ENCODE data around the gene CMTR1. TPM values are rescaled to one million over a fixed set of nuclear protein-coding genes. Genes with fewer than 3 reads are reported as not detected.

Gene CMTR1
- total RNA-seq, 1 donor from 2014 or later = 44.5 TPM

GRCh38 chr6:37522836-37523235, 89.8 kb downstream of the CMTR1 start:
- DNase-seq (ENCODE audit: extremely low spot score, unreplicated experiment) = no peak
- Mint-ChIP-seq H3K4me3 (ENCODE audit: unreplicated experiment) (no peak overlapping the region), H3K27me3 (ENCODE audit: unreplicated experiment) (peaks cover 3% of the 10 kb centered on the region), H3K9me3 (ENCODE audit: unreplicated experiment) (no peaks in the 10 kb centered on the region), H3K4me1 (ENCODE audit: unreplicated experiment) (peaks cover 16% of the 10 kb centered on the region), H3K27ac (ENCODE audit: unreplicated experiment) (no peak overlapping the region), H3K36me3 (ENCODE audit: unreplicated experiment) (no peaks in the 10 kb centered on the region)
- TF ChIP-seq CTCF (IDR thresholded peaks at IDR 0.05) = no peak

GRCh38 chr6:37523412-37523811, 90.4 kb downstream of the CMTR1 start:
- H3K27ac Mint-ChIP-seq (ENCODE audit: unreplicated experiment) = no peak overlapping the region
- H3K4me1 Mint-ChIP-seq (ENCODE audit: unreplicated experiment) = peaks cover 16% of the 10 kb centered on the region
- DNase-seq (ENCODE audit: extremely low spot score, unreplicated experiment) = no peak
- peaks cover 3% of the 10 kb centered on the region for H3K27me3 Mint-ChIP-seq (ENCODE audit: unreplicated experiment)
- TF ChIP-seq CTCF (IDR thresholded peaks at IDR 0.05) = no peak
- no peak overlapping the region for H3K4me3 Mint-ChIP-seq (ENCODE audit: unreplicated experiment)
- H3K36me3 Mint-ChIP-seq (ENCODE audit: unreplicated experiment) = no peaks in the 10 kb centered on the region
- no peaks in the 10 kb centered on the region for H3K9me3 Mint-ChIP-seq (ENCODE audit: unreplicated experiment)

GRCh38 chr6:37524025-37524969, 91.3 kb downstream of the CMTR1 start:
- Mint-ChIP-seq H3K27ac (ENCODE audit: unreplicated experiment) (no peak overlapping the region), H3K4me3 (ENCODE audit: unreplicated experiment) (no peak overlapping the region)

GRCh38 chr6:37524970-37525318, 91.9 kb downstream of the CMTR1 start:
- Mint-ChIP-seq H3K27me3 (ENCODE audit: unreplicated experiment) (peaks cover 3% of the 10 kb centered on the region), H3K4me1 (ENCODE audit: unreplicated experiment) (peaks cover 16% of the 10 kb centered on the region), H3K4me3 (ENCODE audit: unreplicated experiment) (no peak overlapping the region), H3K27ac (ENCODE audit: unreplicated experiment) (no peak overlapping the region), H3K9me3 (ENCODE audit: unreplicated experiment) (no peaks in the 10 kb centered on the region), H3K36me3 (ENCODE audit: unreplicated experiment) (no peaks in the 10 kb centered on the region)
- no peak for DNase-seq (ENCODE audit: extremely low spot score, unreplicated experiment)
- no peak for TF ChIP-seq CTCF (IDR thresholded peaks at IDR 0.05)

More at GRCh38 chr6:37524025-37524969, 91.3 kb downstream of the CMTR1 start:
- no peak for DNase-seq (ENCODE audit: extremely low spot score, unreplicated experiment)
- peaks cover 3% of the 10 kb centered on the region for H3K27me3 Mint-ChIP-seq (ENCODE audit: unreplicated experiment)
- H3K9me3 Mint-ChIP-seq (ENCODE audit: unreplicated experiment) = no peaks in the 10 kb centered on the region
- peaks cover 16% of the 10 kb centered on the region for H3K4me1 Mint-ChIP-seq (ENCODE audit: unreplicated experiment)
- no peaks in the 10 kb centered on the region for H3K36me3 Mint-ChIP-seq (ENCODE audit: unreplicated experiment)
- TF ChIP-seq CTCF (IDR thresholded peaks at IDR 0.05) = no peak

All from osteocyte (in vitro differentiated cells).